HG03108 (cell line): Measurements from ENCODE around the gene FLYWCH1.

Source experiments
- ATAC-seq: cut with Tn5 transposase; IDR thresholded peaks from one replicate; pipeline ENCODE4 v1.9.1; 2021; ENCODE audit warnings: moderate library complexity; ENCODE audit not compliant: unreplicated experiment

FLYWCH1 gene

DNA sequence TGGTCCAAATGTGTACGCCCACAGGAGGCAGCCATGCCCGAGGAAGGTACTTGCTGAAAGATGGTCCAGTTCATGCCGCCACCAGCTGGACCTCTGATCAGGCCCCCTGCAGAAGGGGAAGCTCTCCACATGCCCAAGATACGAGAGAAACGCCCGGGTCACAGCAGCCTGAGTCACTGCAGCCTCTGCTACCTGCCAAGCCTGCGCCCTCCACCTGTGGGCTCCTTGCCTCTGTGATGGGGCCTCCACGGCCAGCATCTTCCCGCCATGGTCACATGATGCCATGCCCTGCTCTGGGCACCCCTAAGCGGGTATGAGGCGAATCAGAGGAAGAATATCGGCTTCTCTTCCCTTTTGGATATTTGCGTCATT, 38.6 kb downstream of the FLYWCH1 start:
- ATAC-seq, result no peak

DNA sequence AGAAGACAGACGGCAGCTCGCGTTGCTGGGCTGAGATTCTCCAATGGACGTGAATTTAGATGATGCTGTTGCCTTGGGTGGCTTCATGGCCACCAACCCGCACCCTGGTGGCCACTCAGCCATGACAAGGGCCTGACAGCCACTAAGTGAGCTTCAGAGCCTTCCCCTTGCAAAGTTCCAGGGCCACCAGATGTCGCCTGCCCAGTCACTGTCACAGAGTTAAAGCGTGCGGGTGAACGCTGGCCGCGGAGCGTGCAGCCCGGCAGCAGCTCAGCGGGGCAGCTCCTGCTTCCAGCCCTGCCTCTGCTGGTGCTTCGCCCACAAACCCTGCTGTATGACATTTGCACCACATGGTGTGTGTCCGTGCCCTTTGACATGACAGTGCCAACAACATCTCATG, 39.0 kb downstream of the FLYWCH1 start:
- ATAC-seq, result no peak

DNA sequence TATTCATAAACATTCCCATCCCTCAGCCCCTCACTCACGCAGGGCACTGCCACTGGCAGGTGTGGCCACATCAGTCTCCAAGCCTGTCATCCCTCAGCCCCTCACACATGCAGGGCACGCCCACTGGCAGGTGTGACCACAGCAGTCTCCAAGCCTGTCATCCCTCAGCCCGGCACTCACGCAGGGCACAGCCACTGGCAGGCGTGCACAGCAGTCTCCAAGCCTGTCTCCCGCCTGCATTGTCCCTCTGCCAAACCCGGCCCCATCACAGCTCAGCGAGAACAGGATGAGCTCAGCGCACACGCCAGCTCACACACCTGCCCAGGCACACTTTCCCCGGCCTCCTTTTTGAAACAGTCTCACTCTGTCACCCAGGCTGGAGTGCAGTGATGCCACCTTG, 40.9 kb downstream of the FLYWCH1 start:
- no peak for ATAC-seq

DNA sequence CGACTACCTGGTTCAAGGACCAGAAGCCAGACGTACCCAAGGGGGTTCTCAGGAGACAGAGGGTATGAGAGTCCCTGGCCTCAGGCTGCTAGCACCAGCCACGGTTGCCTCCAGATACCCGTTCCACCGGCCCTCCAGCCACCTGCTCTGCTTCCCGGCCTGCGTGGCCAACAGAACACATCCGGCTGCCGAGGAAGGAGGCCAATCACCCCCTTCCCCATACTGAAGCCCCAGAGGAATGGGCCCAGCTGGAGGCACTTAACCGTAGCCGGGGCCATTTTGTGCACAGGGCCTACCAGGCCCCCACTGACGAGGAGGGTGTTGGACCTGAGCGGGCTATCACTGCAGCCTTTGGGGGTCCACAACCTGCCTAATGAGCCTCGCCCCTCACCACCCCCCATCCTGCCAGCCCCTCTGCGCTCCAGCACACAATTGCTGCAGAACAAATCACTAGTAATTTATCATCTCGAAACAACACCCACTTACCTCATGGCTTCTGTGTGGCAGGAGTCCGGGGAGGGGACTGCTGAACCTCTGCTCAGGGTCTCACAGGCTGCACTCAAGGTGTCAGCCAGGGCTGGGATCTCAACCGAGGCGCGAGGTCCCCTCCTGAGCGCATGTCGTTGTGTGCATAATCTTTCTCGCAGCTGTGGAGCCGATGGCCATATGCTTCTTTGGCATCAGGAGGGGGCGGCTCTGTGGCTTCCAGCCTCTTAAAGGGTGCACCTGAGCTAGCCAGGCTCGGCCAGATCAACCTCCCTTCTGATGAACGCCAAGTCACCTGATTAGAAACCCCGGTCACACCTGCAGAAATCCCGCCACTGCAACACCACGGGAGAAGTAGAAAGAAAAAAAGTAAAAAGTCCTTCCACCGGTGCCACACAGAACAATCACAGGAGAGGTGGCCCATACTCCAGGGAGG, 42.2 kb downstream of the FLYWCH1 start:
- ATAC-seq, result no peak

DNA sequence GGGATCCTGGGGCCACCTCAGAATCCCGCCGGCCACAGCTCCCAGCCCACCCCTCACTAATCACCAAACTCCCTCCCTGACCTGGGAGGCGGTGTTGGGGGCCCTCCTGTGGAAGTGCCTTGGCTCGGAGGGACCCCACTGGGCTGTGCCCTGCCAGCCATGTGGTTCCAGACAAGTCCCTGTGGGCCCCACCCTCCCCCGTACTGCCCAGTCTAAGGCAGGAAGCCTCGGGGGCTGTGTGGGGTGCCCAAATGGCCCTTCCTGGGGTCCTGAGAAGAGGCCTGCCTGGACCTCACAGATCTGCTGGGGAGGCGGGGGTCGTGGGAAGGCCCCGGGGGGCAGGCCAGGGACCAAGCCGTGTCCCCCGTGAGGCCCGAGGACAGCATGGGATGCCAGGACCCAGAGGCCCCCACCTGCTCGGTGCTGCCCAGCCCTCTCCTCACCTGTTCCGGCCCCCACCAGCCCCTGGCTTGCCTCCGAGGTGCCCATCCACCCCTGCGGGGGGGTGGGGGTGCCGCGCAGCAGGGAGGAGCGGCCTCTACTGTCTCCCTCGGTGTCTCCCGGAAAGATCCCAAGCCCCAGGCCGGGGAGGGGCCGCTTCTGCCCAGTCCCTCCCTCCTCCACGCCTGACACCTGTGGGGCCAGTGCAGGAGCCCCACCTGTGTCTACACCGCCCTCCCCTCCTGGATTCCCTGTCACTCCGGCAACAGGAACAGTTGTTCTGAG, 43.1 kb downstream of the FLYWCH1 start:
- no peak for ATAC-seq

GRCh38 chr16:2955438-2955778, 43.7 kb downstream of the FLYWCH1 start:
- ATAC-seq, result no peak

DNA sequence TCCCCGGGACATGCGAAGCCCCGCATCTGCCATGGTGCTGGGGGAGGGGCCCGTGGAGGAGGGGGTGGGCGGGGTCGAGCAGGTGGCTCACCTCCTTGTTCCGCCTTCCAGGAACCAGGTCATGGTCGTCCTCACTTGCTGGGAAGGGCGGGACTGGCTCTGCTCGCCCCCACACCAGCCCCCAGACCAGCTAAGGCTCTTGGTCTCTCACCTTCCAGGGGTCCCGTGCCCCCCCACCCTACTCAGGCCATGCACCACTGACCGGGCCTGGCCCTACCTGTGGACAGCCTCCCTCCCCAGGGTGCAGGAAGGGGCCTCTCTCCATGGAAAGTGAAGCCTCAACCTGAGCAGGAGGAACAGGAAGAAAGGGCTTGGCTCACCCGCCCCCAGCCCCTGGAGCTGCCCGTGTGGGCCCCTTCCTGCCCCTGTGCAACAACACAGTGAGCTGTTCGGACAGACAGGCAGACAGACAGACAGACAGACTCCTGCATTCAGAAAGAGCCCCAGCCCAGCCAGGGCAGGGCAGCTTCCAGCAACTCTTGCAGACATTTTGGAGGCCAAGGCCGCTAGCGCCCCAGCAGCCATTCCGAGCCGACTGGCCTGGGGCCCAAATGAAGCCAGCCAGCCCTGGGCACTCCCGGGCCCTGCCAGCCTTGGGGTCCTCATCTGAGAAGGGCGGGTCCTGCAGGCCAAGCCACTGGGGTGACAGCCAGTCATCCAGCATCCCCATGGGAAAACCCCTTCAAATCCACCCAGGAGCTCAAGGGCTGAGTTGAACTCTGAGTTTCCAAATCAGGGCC, 44.2 kb downstream of the FLYWCH1 start:
- no peak for ATAC-seq

DNA sequence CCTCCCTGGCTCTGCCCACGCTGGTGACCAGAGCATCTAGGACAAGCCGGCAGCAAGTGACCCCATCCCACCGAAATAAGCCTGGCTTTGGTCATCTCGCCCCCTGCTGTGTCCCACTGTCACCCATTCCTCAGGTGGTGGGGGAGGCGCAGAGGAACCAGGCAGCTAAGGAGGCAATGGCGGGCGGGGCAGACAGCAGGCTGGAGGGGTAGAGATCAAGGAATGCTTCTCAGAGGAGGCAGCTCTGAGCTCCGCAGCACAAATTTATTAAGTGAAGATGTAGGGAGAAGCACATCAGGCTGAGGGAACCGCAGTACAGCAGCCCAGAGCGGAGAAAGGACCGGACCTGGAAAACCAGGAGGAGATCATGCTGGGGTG, 44.8 kb downstream of the FLYWCH1 start:
- no peak for ATAC-seq

DNA sequence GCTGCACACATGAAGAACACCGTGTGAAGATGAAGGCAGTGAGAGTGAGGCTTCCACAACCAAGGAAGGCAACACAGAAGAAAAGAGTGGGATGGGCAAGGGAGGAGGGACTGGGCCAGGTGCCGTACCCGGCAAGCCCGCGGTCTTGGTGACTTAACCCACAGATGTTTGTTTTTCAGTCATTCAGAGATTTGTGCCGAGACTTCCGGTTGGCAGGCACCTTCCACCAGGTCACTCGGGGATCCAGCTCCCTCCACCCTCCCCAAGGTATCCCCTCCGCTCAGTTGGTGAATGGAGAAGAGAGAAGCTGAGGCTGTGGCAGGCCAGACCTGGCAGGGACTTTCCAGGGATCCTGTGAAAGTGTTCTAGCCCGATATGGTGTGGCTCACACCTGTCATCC, 47.5 kb downstream of the FLYWCH1 start:
- no peak for ATAC-seq

- no peak for ATAC-seq
These were observed 48.7 kb downstream of the FLYWCH1 start for GRCh38 chr16:2960183-2961010.

DNA sequence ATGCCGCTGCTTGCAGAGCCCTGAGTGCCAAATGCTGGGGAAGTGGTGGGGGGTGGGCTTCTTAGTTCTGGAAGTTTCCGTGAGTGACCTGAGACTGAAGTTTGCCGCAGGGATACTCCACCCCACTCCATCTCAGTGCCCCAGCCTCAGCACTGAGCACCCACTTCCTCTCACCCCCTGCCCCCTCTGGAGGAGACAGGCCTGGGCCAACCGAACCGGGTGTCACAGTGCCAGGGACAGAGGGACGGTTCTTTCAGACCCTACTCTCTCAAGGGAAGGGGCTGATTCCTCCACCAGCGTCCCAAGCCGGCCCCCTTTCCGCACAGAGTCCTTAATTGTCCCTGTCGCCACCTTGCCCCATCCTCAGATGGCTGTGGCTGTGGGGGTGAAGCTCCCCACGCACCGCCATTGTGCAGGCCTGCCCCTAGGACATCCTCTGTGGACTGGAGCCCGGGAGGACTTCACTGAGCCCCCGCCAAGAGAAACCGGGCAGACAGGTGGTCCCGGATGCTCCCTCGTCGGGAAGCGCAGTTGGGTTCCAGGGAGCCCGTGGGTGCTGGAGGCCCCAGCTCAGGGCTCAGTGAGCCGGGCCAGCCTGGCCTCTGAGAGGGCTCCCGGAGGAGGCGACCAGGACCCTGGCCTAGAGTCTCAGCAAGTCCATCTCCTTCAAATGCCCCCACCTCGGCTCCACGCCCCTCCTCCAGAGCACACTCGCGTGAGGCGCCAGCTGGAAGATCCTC, 50.8 kb downstream of the FLYWCH1 start:
- ATAC-seq, result no peak

DNA sequence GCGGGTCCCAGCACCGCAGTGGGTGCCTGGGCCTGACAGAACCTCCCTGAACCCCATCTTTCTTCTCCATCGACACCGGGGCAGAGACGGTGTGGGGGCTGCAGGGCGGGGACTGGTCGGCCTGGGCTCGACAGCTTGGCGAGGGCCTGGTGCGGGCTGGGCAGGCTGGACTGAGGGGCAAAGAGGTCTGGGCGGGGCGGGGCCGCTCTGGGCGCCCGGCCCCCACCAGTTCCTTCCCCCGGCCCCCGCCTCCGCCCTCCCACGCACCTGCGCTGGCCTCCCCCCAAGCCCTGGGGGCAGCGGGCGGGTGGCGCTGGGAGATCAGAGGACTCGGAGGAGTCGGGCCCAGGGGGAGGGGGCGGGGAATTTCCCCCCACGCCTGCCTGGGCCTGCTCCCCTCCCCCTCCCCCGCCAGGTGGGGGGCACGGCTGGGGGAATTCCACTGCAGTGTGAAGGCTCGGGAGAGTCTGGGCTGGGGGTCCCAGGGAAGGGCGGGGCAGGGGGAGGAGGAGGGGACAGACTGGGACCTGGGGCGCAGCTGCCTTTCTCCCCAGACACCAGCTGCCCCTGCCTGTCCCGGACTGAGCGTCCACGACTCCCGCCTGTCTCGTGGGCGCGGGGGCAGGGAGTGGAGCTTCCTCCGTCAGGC, 51.5 kb downstream of the FLYWCH1 start:
- ATAC-seq, result no peak

- no peak for ATAC-seq
These were observed 52.2 kb downstream of the FLYWCH1 start, which contains the start of gene KREMEN2 for GRCh38 chr16:2963723-2964474. Gene KREMEN2, plus strand, starts transcription at chr16:2964275. Its CDS starts 246 bp downstream, at chr16:2964521.

DNA sequence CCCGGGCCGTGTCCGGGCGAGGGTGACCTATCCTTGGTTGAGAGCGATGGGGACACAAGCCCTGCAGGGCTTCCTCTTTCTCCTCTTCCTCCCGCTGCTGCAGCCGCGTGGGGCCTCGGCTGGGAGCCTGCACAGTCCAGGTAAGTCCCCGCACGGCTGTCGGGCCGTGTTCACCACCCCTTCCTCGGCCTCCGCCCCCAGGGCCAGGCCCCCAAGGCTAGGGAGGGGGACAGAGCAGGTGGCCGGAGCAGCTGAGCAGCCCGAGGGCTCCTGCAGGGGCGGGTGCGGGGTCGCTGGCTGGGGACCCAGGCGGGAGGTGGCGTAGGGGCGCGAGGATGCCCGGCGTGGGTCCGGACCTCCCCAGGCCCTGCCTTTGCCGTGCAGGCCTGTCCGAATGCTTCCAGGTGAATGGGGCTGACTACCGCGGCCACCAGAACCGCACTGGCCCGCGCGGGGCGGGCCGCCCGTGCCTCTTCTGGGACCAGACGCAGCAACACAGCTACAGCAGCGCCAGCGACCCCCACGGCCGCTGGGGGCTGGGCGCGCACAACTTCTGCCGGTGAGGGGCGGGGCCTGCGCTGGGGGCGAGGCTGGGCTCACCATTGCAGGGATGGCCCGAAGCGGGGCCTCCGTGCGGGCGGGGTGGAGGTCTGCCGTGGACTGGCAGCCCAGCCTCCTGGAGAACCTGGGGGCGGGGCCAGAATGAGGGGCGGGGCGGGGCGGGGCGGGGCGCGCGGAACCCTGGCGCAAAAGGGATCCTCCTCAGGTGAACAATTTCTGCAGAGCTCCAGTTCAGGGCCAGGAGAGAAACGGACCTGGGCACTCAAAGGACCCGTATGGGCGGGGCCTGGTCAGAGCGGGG, 53.0 kb downstream of the FLYWCH1 start:
- no peak for ATAC-seq

DNA sequence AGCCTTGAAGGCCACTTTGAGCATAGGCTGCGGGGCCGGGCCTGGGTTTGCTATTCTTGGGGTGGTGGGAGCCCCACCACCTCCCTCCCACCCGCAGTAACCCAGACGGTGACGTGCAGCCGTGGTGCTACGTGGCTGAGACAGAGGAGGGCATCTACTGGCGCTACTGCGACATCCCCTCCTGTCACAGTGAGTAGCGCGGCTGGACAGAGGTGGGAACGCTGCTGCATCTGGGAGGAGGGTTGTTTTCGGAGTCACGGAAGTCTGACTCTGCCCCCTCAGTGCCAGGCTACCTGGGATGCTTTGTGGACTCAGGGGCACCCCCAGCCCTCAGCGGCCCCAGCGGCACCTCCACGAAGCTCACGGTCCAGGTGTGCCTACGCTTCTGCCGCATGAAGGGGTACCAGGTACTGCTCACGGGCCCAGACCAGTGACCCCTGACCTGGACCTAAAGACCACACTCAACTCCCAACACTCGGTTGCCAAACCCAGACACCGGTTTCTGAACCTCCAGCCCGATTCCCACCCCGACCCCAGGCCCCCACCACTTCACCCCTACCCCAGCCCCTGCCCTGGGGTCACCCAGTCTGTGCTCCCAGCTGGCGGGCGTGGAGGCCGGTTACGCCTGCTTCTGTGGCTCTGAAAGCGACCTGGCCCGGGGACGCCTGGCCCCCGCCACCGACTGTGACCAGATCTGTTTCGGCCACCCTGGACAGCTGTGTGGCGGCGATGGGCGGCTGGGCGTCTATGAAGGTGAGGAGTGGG, 54.5 kb downstream of the FLYWCH1 start:
- ATAC-seq, result no peak

DNA sequence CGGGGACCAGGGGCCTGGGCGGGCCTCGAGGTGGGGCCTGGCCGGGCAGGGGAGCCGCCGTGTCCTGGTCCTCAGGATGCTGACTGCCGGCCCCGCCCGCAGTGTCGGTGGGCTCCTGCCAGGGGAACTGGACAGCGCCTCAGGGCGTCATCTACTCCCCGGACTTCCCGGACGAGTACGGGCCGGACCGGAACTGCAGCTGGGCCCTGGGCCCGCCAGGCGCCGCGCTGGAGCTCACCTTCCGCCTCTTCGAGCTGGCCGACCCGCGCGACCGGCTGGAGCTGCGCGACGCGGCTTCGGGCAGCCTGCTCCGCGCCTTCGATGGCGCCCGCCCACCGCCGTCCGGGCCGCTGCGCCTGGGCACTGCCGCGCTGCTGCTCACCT, 55.1 kb downstream of the FLYWCH1 start:
- no peak for ATAC-seq

- ATAC-seq, result no peak
These were observed 55.5 kb downstream of the FLYWCH1 start for GRCh38 chr16:2967211-2967631.
